ENCODE measurements around the gene ELL2.

ELL2 gene

DNA sequence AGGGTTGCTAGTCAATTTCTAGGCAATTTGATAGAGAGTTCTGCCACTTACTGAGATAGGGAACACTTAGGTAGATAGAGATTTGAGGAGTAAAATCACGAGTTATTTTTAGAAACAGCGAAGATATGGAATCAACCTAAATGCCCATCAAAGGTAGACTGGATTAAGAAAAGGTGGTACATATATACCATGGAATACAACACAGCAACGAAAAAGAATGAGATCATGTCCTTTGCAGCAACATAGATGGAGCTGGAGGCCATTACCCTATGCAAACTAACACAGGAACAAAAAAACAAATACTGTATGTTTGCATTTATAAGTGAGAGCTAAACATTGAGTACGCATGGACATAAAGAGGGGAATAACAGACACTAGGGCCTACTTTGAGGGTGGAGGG lies 9.7 kb downstream of the ELL2 start:
- no peak for DNase-seq (ENCODE audit: low read depth)
- TF ChIP-seq CTCF (IDR thresholded peaks at IDR 0.05; ENCODE audit: control insufficient read depth, extremely low read depth, insufficient read depth): no peak
- H3K4me3 ChIP-seq (ENCODE audit: low read depth, low read length): no peak overlapping the region

DNA sequence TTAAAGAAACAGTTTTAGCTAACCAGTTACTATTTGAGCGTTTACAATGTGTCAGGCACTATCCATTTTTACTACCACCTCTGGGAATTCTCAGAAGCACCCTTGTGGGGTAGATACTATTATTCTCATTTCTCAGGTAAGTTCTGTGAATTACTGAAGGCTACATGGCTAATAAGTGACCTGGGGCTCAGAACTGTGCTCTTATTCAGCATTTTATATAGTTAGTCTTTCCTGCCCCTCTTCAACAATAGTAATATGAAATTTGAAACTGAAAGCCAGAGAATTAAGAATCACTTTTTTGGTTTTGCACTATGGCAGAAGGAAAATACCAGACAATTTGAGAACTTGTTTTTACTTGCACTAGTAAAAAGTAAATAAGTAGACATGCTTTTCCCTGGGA lies 11.8 kb downstream of the ELL2 start:
- no peak overlapping the region for H3K4me3 ChIP-seq (ENCODE audit: low read depth, low read length)
- TF ChIP-seq CTCF (IDR thresholded peaks at IDR 0.05; ENCODE audit: control insufficient read depth, extremely low read depth, insufficient read depth): no peak

DNA sequence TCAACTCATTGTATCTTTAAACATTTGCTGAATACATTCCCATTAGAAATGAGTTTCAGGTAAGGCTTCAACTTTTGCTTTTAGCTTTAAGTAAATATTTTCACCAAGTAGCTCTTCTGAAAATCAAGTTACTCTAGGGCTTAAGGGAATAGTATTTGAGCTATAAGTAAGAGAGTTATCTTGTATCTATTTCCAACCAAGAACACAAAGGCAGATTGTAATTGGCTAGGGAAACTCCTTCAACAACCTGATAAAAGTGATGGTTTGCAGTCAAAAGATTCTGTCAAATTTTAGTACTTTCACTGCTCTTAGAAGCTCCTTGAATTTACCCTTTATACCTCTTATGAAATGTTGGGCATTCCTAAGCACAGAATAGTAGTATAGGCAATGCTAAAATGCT lies 13.0 kb downstream of the ELL2 start:
- DNase-seq (ENCODE audit: low read depth): no peak
- no peak for TF ChIP-seq CTCF (IDR thresholded peaks at IDR 0.05; ENCODE audit: control insufficient read depth, extremely low read depth, insufficient read depth)

More for the DNA sequence above, 11.8 kb downstream of the ELL2 start:
- no peak for DNase-seq (ENCODE audit: low read depth)

DNA sequence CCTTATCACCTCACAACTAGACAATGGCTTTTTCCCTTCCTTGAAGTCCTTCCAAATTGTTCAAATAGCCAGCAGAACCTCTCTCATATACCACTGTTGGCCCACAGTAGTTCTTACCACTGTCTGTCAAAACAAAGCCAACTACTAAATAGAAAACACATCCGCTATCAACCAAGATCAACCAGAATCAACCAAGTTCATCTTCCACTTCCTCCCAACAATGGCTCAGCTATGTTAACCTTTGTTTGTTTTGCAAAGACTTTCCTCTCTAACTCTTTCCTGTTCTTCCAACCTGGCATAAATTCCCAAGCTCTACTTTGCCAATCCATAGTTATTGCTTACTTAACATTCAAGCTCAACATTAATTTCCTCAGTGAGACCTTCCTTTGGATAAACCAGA lies 15.2 kb downstream of the ELL2 start:
- H3K4me3 ChIP-seq (ENCODE audit: low read depth, low read length): no peak overlapping the region

More for the DNA sequence above, 13.0 kb downstream of the ELL2 start:
- H3K4me3 ChIP-seq (ENCODE audit: low read depth, low read length): no peak overlapping the region

GRCh38 chr5:95942968-95943367 lies 18.7 kb downstream of the ELL2 start:
- no peak for DNase-seq (ENCODE audit: low read depth)
- H3K4me3 ChIP-seq (ENCODE audit: low read depth, low read length): no peak overlapping the region
- TF ChIP-seq CTCF (IDR thresholded peaks at IDR 0.05; ENCODE audit: control insufficient read depth, extremely low read depth, insufficient read depth): no peak

More for the DNA sequence above, 15.2 kb downstream of the ELL2 start:
- TF ChIP-seq CTCF (IDR thresholded peaks at IDR 0.05; ENCODE audit: control insufficient read depth, extremely low read depth, insufficient read depth): no peak
- no peak for DNase-seq (ENCODE audit: low read depth)

- H3K4me3 ChIP-seq (ENCODE audit: low read depth, low read length): no peak overlapping the region
- DNase-seq (ENCODE audit: low read depth): no peak
- TF ChIP-seq CTCF (IDR thresholded peaks at IDR 0.05; ENCODE audit: control insufficient read depth, extremely low read depth, insufficient read depth): no peak
These were observed 19.2 kb downstream of the ELL2 start for GRCh38 chr5:95942414-95942813.

- no peak overlapping the region for H3K4me3 ChIP-seq (ENCODE audit: low read depth, low read length)
- TF ChIP-seq CTCF (IDR thresholded peaks at IDR 0.05; ENCODE audit: control insufficient read depth, extremely low read depth, insufficient read depth): no peak
- DNase-seq (ENCODE audit: low read depth): no peak
These were observed 19.9 kb downstream of the ELL2 start for GRCh38 chr5:95941756-95942155.

Data from LNCaP clone FGC (cell line).